ENCODE measurements around the gene ZNF580.

DNA sequence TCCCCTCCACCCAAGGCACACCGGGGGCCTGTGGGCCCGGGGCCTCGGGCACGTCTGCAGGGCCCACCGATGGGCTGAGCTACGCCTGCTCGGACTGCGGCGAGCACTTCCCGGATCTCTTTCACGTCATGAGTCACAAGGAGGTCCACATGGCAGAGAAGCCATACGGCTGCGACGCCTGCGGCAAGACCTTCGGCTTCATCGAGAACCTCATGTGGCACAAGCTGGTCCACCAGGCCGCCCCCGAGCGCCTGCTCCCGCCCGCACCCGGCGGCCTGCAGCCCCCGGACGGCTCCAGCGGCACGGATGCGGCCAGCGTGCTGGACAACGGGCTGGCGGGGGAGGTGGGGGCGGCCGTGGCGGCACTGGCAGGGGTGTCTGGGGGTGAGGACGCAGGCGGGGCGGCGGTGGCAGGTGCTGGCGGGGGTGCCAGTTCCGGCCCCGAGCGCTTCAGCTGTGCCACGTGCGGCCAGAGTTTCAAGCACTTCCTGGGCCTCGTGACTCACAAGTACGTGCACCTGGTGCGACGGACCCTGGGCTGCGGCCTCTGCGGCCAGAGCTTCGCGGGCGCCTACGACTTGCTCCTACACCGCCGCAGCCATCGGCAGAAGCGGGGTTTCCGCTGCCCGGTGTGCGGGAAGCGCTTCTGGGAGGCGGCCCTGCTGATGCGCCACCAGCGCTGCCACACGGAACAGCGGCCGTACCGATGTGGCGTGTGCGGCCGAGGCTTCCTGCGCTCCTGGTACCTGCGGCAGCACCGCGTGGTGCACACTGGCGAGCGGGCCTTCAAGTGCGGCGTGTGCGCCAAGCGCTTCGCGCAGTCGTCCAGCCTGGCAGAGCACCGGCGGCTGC lies 25.0 kb upstream of the ZNF580 start:
- TF ChIP-seq, protein P1, sequence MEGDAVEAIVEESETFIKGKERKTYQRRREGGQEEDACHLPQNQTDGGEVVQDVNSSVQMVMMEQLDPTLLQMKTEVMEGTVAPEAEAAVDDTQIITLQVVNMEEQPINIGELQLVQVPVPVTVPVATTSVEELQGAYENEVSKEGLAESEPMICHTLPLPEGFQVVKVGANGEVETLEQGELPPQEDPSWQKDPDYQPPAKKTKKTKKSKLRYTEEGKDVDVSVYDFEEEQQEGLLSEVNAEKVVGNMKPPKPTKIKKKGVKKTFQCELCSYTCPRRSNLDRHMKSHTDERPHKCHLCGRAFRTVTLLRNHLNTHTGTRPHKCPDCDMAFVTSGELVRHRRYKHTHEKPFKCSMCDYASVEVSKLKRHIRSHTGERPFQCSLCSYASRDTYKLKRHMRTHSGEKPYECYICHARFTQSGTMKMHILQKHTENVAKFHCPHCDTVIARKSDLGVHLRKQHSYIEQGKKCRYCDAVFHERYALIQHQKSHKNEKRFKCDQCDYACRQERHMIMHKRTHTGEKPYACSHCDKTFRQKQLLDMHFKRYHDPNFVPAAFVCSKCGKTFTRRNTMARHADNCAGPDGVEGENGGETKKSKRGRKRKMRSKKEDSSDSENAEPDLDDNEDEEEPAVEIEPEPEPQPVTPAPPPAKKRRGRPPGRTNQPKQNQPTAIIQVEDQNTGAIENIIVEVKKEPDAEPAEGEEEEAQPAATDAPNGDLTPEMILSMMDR (conservative IDR thresholded peaks at IDR 0.05; ENCODE audit: low read length): no peak
- no peak for TF ChIP-seq EZH2phosphoT487 (IDR thresholded peaks at IDR 0.05; ENCODE audit: borderline replicate concordance)

Data from Loucy (cell line).